Neuronal stem cell (in vitro differentiated cells): ENCODE measurements around the gene RABIF.

Experiments used
- DNase-seq: peaks from one replicate; pipeline ENCODE4 v3.0.0-alpha.2; 2013; ENCODE audit warnings: low spot score
- H2AFZ ChIP-seq: one replicate; pipeline ENCODE4 v1.6.1; 2013; ENCODE audit warnings: mild to moderate bottlenecking, low read length, inconsistent platforms
- H2AK5ac ChIP-seq: 2 replicates; pipeline ENCODE4 v1.6.1; 2013; ENCODE audit warnings: low read depth, mild to moderate bottlenecking, inconsistent platforms, low read length, moderate library complexity, mixed read lengths
- H2BK120ac ChIP-seq: 2 replicates; pipeline ENCODE4 v1.6.1; 2013; ENCODE audit warnings: low read depth, mild to moderate bottlenecking, inconsistent platforms, low read length, moderate library complexity, mixed read lengths
- H2BK12ac ChIP-seq: one replicate; pipeline ENCODE4 v1.6.1; 2013; ENCODE audit warnings: low read length, inconsistent platforms
- H2BK15ac ChIP-seq: 2 replicates; pipeline ENCODE4 v1.6.1; 2013; ENCODE audit warnings: mild to moderate bottlenecking, low read length, inconsistent platforms, mixed read lengths
- H2BK5ac ChIP-seq: one replicate; pipeline ENCODE4 v1.6.1; 2013; ENCODE audit warnings: inconsistent platforms, mild to moderate bottlenecking, low read length, moderate library complexity
- H3K14ac ChIP-seq: one replicate; pipeline ENCODE4 v1.6.1; 2013; ENCODE audit warnings: low read length, inconsistent platforms
- H3K18ac ChIP-seq: 2 replicates; pipeline ENCODE4 v1.6.1; 2013; ENCODE audit warnings: low read length, inconsistent platforms
- H3K23ac ChIP-seq: 2 replicates; pipeline ENCODE4 v1.6.1; 2013; ENCODE audit warnings: low read depth, mild to moderate bottlenecking, mixed read lengths, low read length, inconsistent platforms; ENCODE audit not compliant: poor library complexity
- H3K27ac ChIP-seq: replicated peaks from 3 replicates; pipeline ENCODE4 v1.5.1; 2013; ENCODE audit warnings: low read length, inconsistent platforms
- H3K27me3 ChIP-seq, 3 experiments: 2 replicates each; pipeline ENCODE4 v1.6.1; 2013; ENCODE audit warnings: low read length in 3 of 3, mild to moderate bottlenecking in 2 of 3, inconsistent platforms in 1 of 3, low read depth in 1 of 3, mixed read lengths in 1 of 3, moderate library complexity in 1 of 3; ENCODE audit not compliant: control insufficient read depth in 3 of 3, insufficient read depth in 3 of 3
- H3K36me3 ChIP-seq, 2 donors: replicated peaks in 1 of 2; 2 replicates each; pipeline ENCODE4 v1.6.1; 2013; ENCODE audit warnings: low read length in 2 of 2; ENCODE audit not compliant: control insufficient read depth in 2 of 2, insufficient read depth in 2 of 2
- H3K4ac ChIP-seq: 2 replicates; pipeline ENCODE4 v1.6.1; 2013; ENCODE audit warnings: inconsistent platforms, mild to moderate bottlenecking, low read length, moderate library complexity
- H3K4me1 ChIP-seq, 2 donors: 1 replicate in 1 of 2; 2 replicates in 1 of 2; pipeline ENCODE4 v1.6.1; 2013; ENCODE audit warnings: low read length in 2 of 2, low read depth in 1 of 2; ENCODE audit not compliant: control insufficient read depth in 2 of 2, insufficient read depth in 1 of 2
- H3K4me2 ChIP-seq: one replicate; pipeline ENCODE4 v1.6.1; 2013; ENCODE audit warnings: mild to moderate bottlenecking, low read length, inconsistent platforms; ENCODE audit not compliant: insufficient read depth, poor library complexity, severe bottlenecking
- H3K4me3 ChIP-seq, 2 donors: 2 replicates each; pipeline ENCODE4 v1.5.1; 2013; ENCODE audit warnings: low read length in 2 of 2, mild to moderate bottlenecking in 2 of 2, inconsistent platforms in 1 of 2, moderate library complexity in 1 of 2
- H3K79me1 ChIP-seq: one replicate; pipeline ENCODE4 v1.6.1; 2013; ENCODE audit warnings: low read depth, mild to moderate bottlenecking, inconsistent platforms, low read length, moderate library complexity
- H3K9ac ChIP-seq: one replicate; pipeline ENCODE4 v1.6.1; 2013; ENCODE audit warnings: mild to moderate bottlenecking, low read depth, low read length, inconsistent platforms; ENCODE audit not compliant: poor library complexity
- H3K9me3 ChIP-seq, 2 donors: replicated peaks in 1 of 2; 2 replicates each; pipeline versions ENCODE3 to v1.6.1; 2013; ENCODE audit warnings: low read length in 2 of 2, mild to moderate bottlenecking in 2 of 2, inconsistent platforms in 1 of 2, low read depth in 1 of 2, mixed read lengths in 1 of 2, moderate library complexity in 1 of 2; ENCODE audit not compliant: control insufficient read depth in 2 of 2, insufficient read depth in 1 of 2
- H4K8ac ChIP-seq: one replicate; pipeline ENCODE4 v1.6.1; 2013; ENCODE audit warnings: low read depth, mild to moderate bottlenecking, inconsistent platforms, low read length, moderate library complexity
- H4K91ac ChIP-seq: one replicate; pipeline ENCODE4 v1.6.1; 2013; ENCODE audit warnings: low read length, low read depth, mild to moderate bottlenecking, inconsistent platforms; ENCODE audit not compliant: poor library complexity
- WGBS, 2 donors: extraction: QIAGEN DNeasy Blood & Tissue Kit; methylation state at CpG; one replicate each; pipeline ENCODE4 v1.1.7; 2013; ENCODE audit warnings: missing lambda C conversion rate in 2 of 2, mixed read lengths in 1 of 2; ENCODE audit not compliant: insufficient read length in 2 of 2, insufficient replicate concordance in 1 of 2; ENCODE audit errors: extremely low coverage in 2 of 2; 5-methylcytosine and 5-hydroxymethylcytosine counted together

The RABIF gene

GRCh38 chr1:202892501-202892900 lies 3.6 kb upstream of the RABIF start:
- no peak overlapping the region for H3K4ac ChIP-seq
- no peak overlapping the region for H3K4me3 ChIP-seq
- H2AFZ ChIP-seq = no peak overlapping the region
- H2BK5ac ChIP-seq = no peak overlapping the region
- H3K9me3 ChIP-seq = no peaks in the 10 kb centered on the region
- H3K18ac ChIP-seq = no peak overlapping the region
- WGBS, 2 donors = no CpG with 5 or more reads among the region's 7 CpGs
- no peak for DNase-seq
- peaks cover 0 to 3% of the 10 kb centered on the region in 2 donors for H3K4me1 ChIP-seq
- H3K14ac ChIP-seq = no peak overlapping the region
- H2BK120ac ChIP-seq = no peak overlapping the region
- no peak overlapping the region for H2BK12ac ChIP-seq
- H3K9ac ChIP-seq = no peak overlapping the region
- H2BK15ac ChIP-seq = no peak overlapping the region
- peaks cover 10 to 73% of the 10 kb centered on the region in 2 donors for H3K36me3 ChIP-seq
- no peak overlapping the region for H2AK5ac ChIP-seq
- H3K23ac ChIP-seq = no peak overlapping the region
- no peaks in the 10 kb centered on the region for H3K27me3 ChIP-seq
- no peak overlapping the region for H3K4me2 ChIP-seq
- no peaks in the 10 kb centered on the region for H3K79me1 ChIP-seq
- no peak overlapping the region for H4K91ac ChIP-seq
- H3K27ac ChIP-seq = no peak overlapping the region
- no peak overlapping the region for H4K8ac ChIP-seq

GRCh38 chr1:202890392-202890791 lies 1.4 kb upstream of the RABIF start:
- Histone ChIP-seq H3K4me2 (no peak overlapping the region), H3K36me3 (peaks cover 7 to 53% of the 10 kb centered on the region in 2 donors)

GRCh38 chr1:202888221-202888530 lies 773 bp downstream of the RABIF start:
- Histone ChIP-seq H3K4me2 (peak overlapping the region; percentile 85), H2BK5ac (peak overlapping the region; percentile 63), H3K79me1 (peaks cover 2% of the 10 kb centered on the region), H2BK15ac (peak overlapping the region; percentile 94), H3K36me3 (peaks cover 6 to 34% of the 10 kb centered on the region in 2 donors), H3K4me3 (peak overlapping the region; percentile 64 to 96), H3K9ac (peak overlapping the region; percentile 74), H2AFZ (peak overlapping the region; percentile 92), H2AK5ac (no peak overlapping the region), H3K14ac (no peak overlapping the region), H3K27ac (peak overlapping the region; percentile 99), H2BK120ac (no peak overlapping the region), H4K91ac (no peak overlapping the region), H2BK12ac (no peak overlapping the region), H3K9me3 (no peaks in the 10 kb centered on the region), H3K27me3 (no peaks in the 10 kb centered on the region), H3K4me1 (peaks cover 1 to 3% of the 10 kb centered on the region in 2 donors), H3K4ac (no peak overlapping the region), H4K8ac (no peak overlapping the region), H3K23ac (peak overlapping the region; percentile 98), H3K18ac (peak overlapping the region; percentile 93)
- no CpG with 5 or more reads among the region's 10 CpGs for WGBS, 2 donors
- no peak for DNase-seq

More at GRCh38 chr1:202890392-202890791, 1.4 kb upstream of the RABIF start:
- Histone ChIP-seq H3K18ac (no peak overlapping the region), H4K91ac (no peak overlapping the region), H2AFZ (no peak overlapping the region), H2BK12ac (no peak overlapping the region), H2BK15ac (no peak overlapping the region), H2AK5ac (no peak overlapping the region), H3K4me3 (no peak overlapping the region), H3K14ac (no peak overlapping the region), H2BK120ac (no peak overlapping the region), H3K4me1 (peaks cover 0 to 3% of the 10 kb centered on the region in 2 donors), H4K8ac (no peak overlapping the region), H3K9ac (no peak overlapping the region), H3K79me1 (no peaks in the 10 kb centered on the region), H3K4ac (no peak overlapping the region), H3K23ac (no peak overlapping the region), H3K27ac (no peak overlapping the region), H3K9me3 (no peaks in the 10 kb centered on the region), H3K27me3 (no peaks in the 10 kb centered on the region), H2BK5ac (no peak overlapping the region)
- WGBS, 2 donors = no CpG with 5 or more reads among the region's 4 CpGs
- no peak for DNase-seq

GRCh38 chr1:202880961-202881460 lies 7.9 kb downstream of the RABIF start:
- no CpG with 5 or more reads among the region's 10 CpGs for WGBS, 2 donors
- H3K18ac ChIP-seq = no peak overlapping the region

More at GRCh38 chr1:202880961-202881460, 7.9 kb downstream of the RABIF start:
- no peak overlapping the region for H3K4ac ChIP-seq
- DNase-seq = no peak
- H3K79me1 ChIP-seq = peaks cover 2% of the 10 kb centered on the region
- no peaks in the 10 kb centered on the region for H3K27me3 ChIP-seq
- no peak overlapping the region for H3K14ac ChIP-seq
- H3K9ac ChIP-seq = no peak overlapping the region
- H2BK12ac ChIP-seq = no peak overlapping the region
- H3K23ac ChIP-seq = no peak overlapping the region
- H2AK5ac ChIP-seq = no peak overlapping the region
- H2AFZ ChIP-seq = no peak overlapping the region
- H2BK15ac ChIP-seq = no peak overlapping the region
- peaks cover 11 to 39% of the 10 kb centered on the region in 2 donors for H3K36me3 ChIP-seq
- H3K4me1 ChIP-seq = peaks cover 0 to 1% of the 10 kb centered on the region in 2 donors
- H3K9me3 ChIP-seq = no peaks in the 10 kb centered on the region
- H3K27ac ChIP-seq = no peak overlapping the region
- no peak overlapping the region for H2BK120ac ChIP-seq
- no peak overlapping the region for H2BK5ac ChIP-seq
- no peak overlapping the region for H3K4me2 ChIP-seq
- no peak overlapping the region for H3K4me3 ChIP-seq
- no peak overlapping the region for H4K91ac ChIP-seq
- H4K8ac ChIP-seq = no peak overlapping the region
